SK-N-SH (cell line): ENCODE data around the gene CES1.
"Not testable (repeated sequence)": the region's sequence is repeated elsewhere in the genome, so short reads cannot be mapped to it uniquely, and the experiment has no call there.

Source experiments
- EP300 ChIP-seq, 2 experiments: IDR thresholded peaks; 2 replicates each; pipeline versions ENCODE4 v1.4.0 to v1.6.1; 2012; ENCODE audit warnings: borderline replicate concordance in 1 of 2, low read depth in 1 of 2, low read length in 1 of 2
- POLR2AphosphoS5 ChIP-seq: IDR thresholded peaks from 2 replicates; pipeline ENCODE4 v1.6.1; 2012; ENCODE audit warnings: low read depth, low read length
- TF ChIP-seq, protein P1 (sequence below): fragments of 200-600 bp; sonication (generic); IDR thresholded peaks from 2 replicates; pipeline ENCODE4 v1.6.1; 2017; ENCODE audit warnings: antibody characterized with exemption, mild to moderate bottlenecking, moderate library complexity
- TF ChIP-seq, protein P2 (sequence below): IDR thresholded peaks from 2 replicates; pipeline ENCODE4 v1.4.0; 2012; ENCODE audit warnings: low read depth, borderline replicate concordance

DNA sequence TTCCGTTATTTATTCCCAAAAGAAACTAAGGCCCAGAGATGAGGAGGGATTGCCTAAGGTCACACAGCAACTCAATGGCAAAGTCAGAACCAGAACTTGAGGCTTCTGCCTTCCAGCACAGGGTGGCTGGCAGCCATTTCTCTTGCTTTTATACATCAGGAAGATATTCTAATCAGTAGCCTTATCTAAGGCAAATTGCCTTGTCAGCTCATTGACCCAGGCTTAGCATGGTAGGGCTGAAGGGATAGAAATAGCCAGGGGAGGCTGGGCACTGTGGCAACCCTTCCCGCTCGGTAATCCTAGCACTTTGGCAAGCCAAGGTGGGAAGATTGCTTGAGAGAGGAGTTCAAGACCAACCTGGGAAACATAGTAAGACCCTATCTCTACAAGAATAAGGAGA is 2.3 kb upstream of the CES1 start:
- TF ChIP-seq EP300 (IDR thresholded peaks at IDR 0.05; ENCODE audit: borderline replicate concordance in 1 of 2, low read depth in 1 of 2, low read length in 1 of 2); POLR2AphosphoS5: not testable (repeated sequence)
- TF ChIP-seq, protein P1, sequence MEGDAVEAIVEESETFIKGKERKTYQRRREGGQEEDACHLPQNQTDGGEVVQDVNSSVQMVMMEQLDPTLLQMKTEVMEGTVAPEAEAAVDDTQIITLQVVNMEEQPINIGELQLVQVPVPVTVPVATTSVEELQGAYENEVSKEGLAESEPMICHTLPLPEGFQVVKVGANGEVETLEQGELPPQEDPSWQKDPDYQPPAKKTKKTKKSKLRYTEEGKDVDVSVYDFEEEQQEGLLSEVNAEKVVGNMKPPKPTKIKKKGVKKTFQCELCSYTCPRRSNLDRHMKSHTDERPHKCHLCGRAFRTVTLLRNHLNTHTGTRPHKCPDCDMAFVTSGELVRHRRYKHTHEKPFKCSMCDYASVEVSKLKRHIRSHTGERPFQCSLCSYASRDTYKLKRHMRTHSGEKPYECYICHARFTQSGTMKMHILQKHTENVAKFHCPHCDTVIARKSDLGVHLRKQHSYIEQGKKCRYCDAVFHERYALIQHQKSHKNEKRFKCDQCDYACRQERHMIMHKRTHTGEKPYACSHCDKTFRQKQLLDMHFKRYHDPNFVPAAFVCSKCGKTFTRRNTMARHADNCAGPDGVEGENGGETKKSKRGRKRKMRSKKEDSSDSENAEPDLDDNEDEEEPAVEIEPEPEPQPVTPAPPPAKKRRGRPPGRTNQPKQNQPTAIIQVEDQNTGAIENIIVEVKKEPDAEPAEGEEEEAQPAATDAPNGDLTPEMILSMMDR, result not testable (repeated sequence)
- TF ChIP-seq, protein P2, sequence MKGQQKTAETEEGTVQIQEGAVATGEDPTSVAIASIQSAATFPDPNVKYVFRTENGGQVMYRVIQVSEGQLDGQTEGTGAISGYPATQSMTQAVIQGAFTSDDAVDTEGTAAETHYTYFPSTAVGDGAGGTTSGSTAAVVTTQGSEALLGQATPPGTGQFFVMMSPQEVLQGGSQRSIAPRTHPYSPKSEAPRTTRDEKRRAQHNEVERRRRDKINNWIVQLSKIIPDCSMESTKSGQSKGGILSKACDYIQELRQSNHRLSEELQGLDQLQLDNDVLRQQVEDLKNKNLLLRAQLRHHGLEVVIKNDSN, result not testable (repeated sequence)
